Hair follicular keratinocyte (primary cell): ENCODE measurements around the gene KCNB1. TPM values are rescaled to one million over a fixed set of nuclear protein-coding genes. Genes with fewer than 3 reads are reported as not detected.

Experiments used
- total RNA-seq: library from RNA; depleted of rRNA; stranded (reverse); fragments of >200 nt; gene quantifications from 2 replicates; pipeline ENCODE4 v1.2.3, GENCODE V29; 2015

KCNB1 gene
- total RNA-seq, result not detected in 2 replicates

DNA sequence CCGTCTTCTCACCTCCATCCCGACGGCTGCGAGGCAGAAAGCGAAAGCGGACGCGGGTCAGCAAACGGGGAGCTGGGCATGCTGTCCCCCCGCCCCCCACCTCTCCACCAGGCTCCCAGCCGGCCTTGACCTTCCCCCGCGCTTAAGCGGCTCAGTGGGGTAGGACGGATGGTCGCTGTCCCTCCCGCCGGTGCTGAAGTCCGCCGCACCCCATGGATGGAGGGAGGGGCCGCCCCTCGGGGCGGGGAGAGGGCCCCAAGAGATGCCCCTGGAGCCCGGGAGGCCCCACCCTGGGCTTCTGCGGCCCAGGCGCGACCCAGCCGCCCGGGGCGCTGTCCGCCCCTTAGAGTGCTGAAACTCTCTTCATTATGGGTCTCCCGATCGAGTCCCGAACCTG, at the start of gene KCNB1:
Gene KCNB1, minus strand, starts transcription at position 48 of the 397 bp plus-strand sequence. CDS start 188 bp downstream, outside the sequence.

Other genes with a start within 250 kb of the KCNB1 start
- gene ZNFX1, start 204.6 kb downstream of the KCNB1 start, total RNA-seq, result 10.9 and 12.2 TPM in 2 replicates
- not detected in 2 replicates for gene PTGIS, start 85.5 kb upstream of the KCNB1 start, total RNA-seq
- 12.3 and 13.0 TPM in 2 replicates for gene B4GALT5, start 231.2 kb upstream of the KCNB1 start, total RNA-seq